HCT116 (cell line): ENCODE data around the gene GGA1. TPM values are rescaled to one million over a fixed set of nuclear protein-coding genes. Genes with fewer than 3 reads are reported as not detected.

Source experiments
- ATAC-seq: fragments of 200-7000 bp; cut with Tn5 transposase; 2 replicates; pipeline ENCODE4 v1.9.1; 2020; ENCODE audit warnings: mild to moderate bottlenecking, moderate library complexity
- BruUV-seq: library from RNA; stranded (reverse); fragments of 400-500 nt; replicated peaks from 2 replicates; lab custom pipeline; 2021; lab: Mats Ljungman, UMichigan
- CTCF ChIA-PET: fragments of 300-600 bp; sonication (Branson Sonifier 250); formaldehyde crosslinking; loops from one replicate; lab custom pipeline; 2021; ENCODE audit warnings: antibody characterized with exemption; lab: Charles Lee
- POLR2A ChIA-PET: fragments of 300-600, 350-600 bp; sonication (Branson Sonifier 250); formaldehyde crosslinking; loops from one replicate; lab custom pipeline; 2021; ENCODE audit warnings: antibody characterized with exemption; lab: Charles Lee
- RAD21 ChIA-PET, 2 experiments: fragments of 300-600 bp; sonication (Branson Sonifier 250); formaldehyde crosslinking; loops; one replicate each; lab custom pipeline; 2023; ENCODE audit warnings: low total read pairs in 2 of 2; ENCODE audit not compliant: uncharacterized antibody in 2 of 2, unreplicated experiment in 2 of 2, low non-redundant PET in 1 of 2; lab: Charles Lee
- DNase-seq: peaks from one replicate; pipeline ENCODE4 v3.0.0-alpha.2; 2010; ENCODE audit warnings: low read depth, low spot score
- H2AFZ ChIP-seq: fragments of 200-600 bp; shearing (Covaris generic), sonication (generic); 2 replicates; pipeline ENCODE4 v1.6.1; 2017; ENCODE audit warnings: low read depth, mixed run types, mixed read lengths, antibody characterized with exemption, low read length; ENCODE audit not compliant: poor library complexity, severe bottlenecking
- H3K27ac ChIP-seq: 2 replicates; pipeline ENCODE4 v1.5.1; 2012; ENCODE audit warnings: low read depth, low read length
- H3K27me3 ChIP-seq: fragments of 200-600 bp; sonication (generic); 2 replicates; pipeline ENCODE4 v1.6.1; 2016; ENCODE audit warnings: mixed run types, low read length, mixed read lengths; ENCODE audit not compliant: insufficient read depth
- H3K36me3 ChIP-seq, 2 experiments: fragments of 200-500 bp in 1 of 2; fragments of 200-600 bp in 1 of 2; sonication (Bioruptor generic) in 1 of 2; sonication (generic) in 1 of 2; 2 replicates each; pipeline versions ENCODE4 v1.5.1 to v1.6.1; 2014 to 2016; ENCODE audit warnings: low read length in 2 of 2, inconsistent platforms in 1 of 2, mixed read lengths in 1 of 2, mixed run types in 1 of 2; ENCODE audit not compliant: insufficient read depth in 2 of 2, control insufficient read depth in 1 of 2
- H3K4me1 ChIP-seq, 2 experiments: fragments of 200-600 bp in 1 of 2; sonication (generic) in 1 of 2; 2 replicates each; pipeline versions ENCODE4 v1.5.1 to v1.6.1; 2012 to 2017; ENCODE audit warnings: low read length in 2 of 2, inconsistent platforms in 1 of 2, mild to moderate bottlenecking in 1 of 2, mixed read lengths in 1 of 2, mixed run types in 1 of 2, moderate library complexity in 1 of 2; ENCODE audit not compliant: insufficient read depth in 2 of 2, control insufficient read depth in 1 of 2
- H3K4me2 ChIP-seq: fragments of 200-600 bp; sonication (generic); 2 replicates; pipeline ENCODE4 v1.6.1; 2017; ENCODE audit warnings: mixed run types, low read length, mixed read lengths
- H3K4me3 ChIP-seq, 2 experiments: fragments of 200-600 bp in 1 of 2; sonication (generic) in 1 of 2; replicated peaks in 1 of 2; 2 replicates each; pipeline ENCODE4 v1.5.1; 2011 to 2016; ENCODE audit warnings: low read length in 2 of 2, control low read depth in 1 of 2, low read depth in 1 of 2, mild to moderate bottlenecking in 1 of 2, mixed read lengths in 1 of 2, mixed run types in 1 of 2
- H3K79me2 ChIP-seq: fragments of 200-600 bp; sonication (generic); 2 replicates; pipeline ENCODE4 v1.6.1; 2017; ENCODE audit warnings: mild to moderate bottlenecking, mixed run types, low read length, moderate library complexity, mixed read lengths; ENCODE audit not compliant: insufficient read depth
- H3K9ac ChIP-seq: fragments of 200-600 bp; sonication (generic); 2 replicates; pipeline ENCODE4 v1.6.1; 2016; ENCODE audit warnings: low read length, mixed read lengths
- H3K9me2 ChIP-seq: fragments of 200-600 bp; sonication (generic), shearing (Covaris generic); 2 replicates; pipeline ENCODE4 v1.6.1; 2017; ENCODE audit warnings: mixed run types, mild to moderate bottlenecking, moderate library complexity; ENCODE audit not compliant: insufficient read depth
- H3K9me3 ChIP-seq, 2 experiments: fragments of 200-500 bp in 1 of 2; fragments of 200-600 bp in 1 of 2; sonication (Bioruptor generic) in 1 of 2; sonication (generic) in 1 of 2; 2 replicates each; pipeline ENCODE4 v1.6.1; 2014 to 2017; ENCODE audit warnings: low read length in 2 of 2, mixed read lengths in 2 of 2, inconsistent platforms in 1 of 2, low read depth in 1 of 2, mild to moderate bottlenecking in 1 of 2, mixed run types in 1 of 2, moderate library complexity in 1 of 2; ENCODE audit not compliant: control insufficient read depth in 1 of 2, insufficient read depth in 1 of 2
- H4K20me1 ChIP-seq: fragments of 200-600 bp; sonication (generic), shearing (Covaris generic); 2 replicates; pipeline ENCODE4 v1.6.1; 2017; ENCODE audit warnings: mixed run types, mild to moderate bottlenecking, moderate library complexity; ENCODE audit not compliant: insufficient read depth
- ATF3 ChIP-seq: IDR thresholded peaks from 2 replicates; pipeline ENCODE4 v1.6.1; 2012
- CBX3 ChIP-seq: IDR thresholded peaks from 2 replicates; pipeline ENCODE4 v1.6.1; 2012; ENCODE audit warnings: low read depth
- CEBPB ChIP-seq: IDR thresholded peaks from 2 replicates; pipeline ENCODE4 v1.6.1; 2012; ENCODE audit warnings: low read depth
- EGR1 ChIP-seq: IDR thresholded peaks from 2 replicates; pipeline ENCODE4 v1.6.1; 2012; ENCODE audit warnings: low read depth
- ELF1 ChIP-seq: IDR thresholded peaks from 2 replicates; pipeline ENCODE4 v1.6.1; 2012; ENCODE audit warnings: low read depth, borderline replicate concordance
- EZH2 ChIP-seq: fragments of 200-600 bp; sonication (generic); IDR thresholded peaks from 2 replicates; pipeline ENCODE4 v1.6.1; 2017; ENCODE audit warnings: antibody characterized with exemption, mixed run types
- FOSL1 ChIP-seq: IDR thresholded peaks from 2 replicates; pipeline ENCODE4 v1.6.1; 2012; ENCODE audit warnings: low read depth
- POLR2A ChIP-seq: IDR thresholded peaks from 2 replicates; pipeline ENCODE4 v1.7.0; 2011; ENCODE audit warnings: borderline replicate concordance; ENCODE audit not compliant: insufficient read depth, insufficient read length; ENCODE audit errors: extremely low read depth
- POLR2AphosphoS5 ChIP-seq: IDR thresholded peaks from 2 replicates; pipeline ENCODE4 v1.6.1; 2011; ENCODE audit warnings: mild to moderate bottlenecking, low read depth, low read length, moderate library complexity
- RAD21 ChIP-seq: IDR thresholded peaks from 2 replicates; pipeline ENCODE4 v1.6.1; 2012; ENCODE audit warnings: low read depth, mild to moderate bottlenecking
- SIN3A ChIP-seq: IDR thresholded peaks from 2 replicates; pipeline ENCODE4 v1.6.1; 2012; ENCODE audit warnings: low read depth
- SP1 ChIP-seq: IDR thresholded peaks from 2 replicates; pipeline ENCODE4 v1.6.1; 2012; ENCODE audit warnings: low read depth
- SRF ChIP-seq: IDR thresholded peaks from 2 replicates; pipeline ENCODE4 v1.6.1; 2012; ENCODE audit warnings: low read depth
- TCF7L2 ChIP-seq: IDR thresholded peaks from 2 replicates; pipeline ENCODE4 v1.7.0; 2011; ENCODE audit warnings: borderline replicate concordance, inconsistent platforms; ENCODE audit not compliant: insufficient read depth, insufficient read length; ENCODE audit errors: extremely low read depth
- ZBTB33 ChIP-seq: IDR thresholded peaks from 2 replicates; pipeline ENCODE4 v1.6.1; 2011; ENCODE audit warnings: mild to moderate bottlenecking, low read length, moderate library complexity; ENCODE audit not compliant: insufficient replicate concordance; ENCODE audit errors: extremely low read depth
- ZFX ChIP-seq: fragments of 450-650 bp; IDR thresholded peaks from 2 replicates; pipeline ENCODE4 v1.6.1; 2017
- ZNF274 ChIP-seq: fragments of 200-500 bp; sonication (Bioruptor generic); IDR thresholded peaks from 2 replicates; pipeline ENCODE4 v1.6.1; 2014; ENCODE audit warnings: mild to moderate bottlenecking, low read depth, low read length, inconsistent platforms
- intact Hi-C: fragments of 100-400 bp; cut with micrococcal nuclease; formaldehyde crosslinking; loops from 2 replicates; pipeline ENCODE4 v1.10.0; 2022
- total RNA-seq: library from RNA; stranded (reverse); gene quantifications from one replicate; pipeline ENCODE4 v1.2.1, GENCODE V29; 2021; ENCODE audit not compliant: unreplicated experiment
- TF ChIP-seq, protein P1 (sequence below): IDR thresholded peaks from 2 replicates; pipeline ENCODE4 v1.6.1; 2012

The GGA1 gene
- total RNA-seq, 1 experiment from 2014 or later = 89.8 TPM

DNA sequence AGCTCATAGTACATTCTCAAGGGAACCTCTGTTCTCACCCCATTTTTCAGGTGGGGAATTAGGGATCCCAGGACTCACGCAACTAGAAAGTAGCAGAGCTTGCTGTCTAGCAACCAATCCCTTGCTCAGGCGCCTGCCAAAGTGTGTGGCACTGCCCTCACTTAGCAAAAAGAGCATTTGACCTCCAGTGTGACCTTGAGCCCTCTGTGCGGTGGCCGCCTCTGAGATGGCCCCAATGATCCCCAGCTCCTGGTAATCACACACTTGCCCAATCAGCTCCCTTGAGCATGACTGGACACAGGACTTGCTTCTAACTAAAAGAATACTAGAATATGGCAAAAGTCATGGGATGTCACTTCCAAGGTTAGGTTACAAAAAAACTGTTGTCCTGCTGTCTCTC, 26.1 kb upstream of the GGA1 start:
- Histone ChIP-seq H3K4me1 (0 out of 4 replicates have a peak, but pooled peaks cover 0 to 4% of the 10 kb centered on the region in 2 experiments), H3K79me2 (no peaks in the 10 kb centered on the region), H4K20me1 (no peaks in the 10 kb centered on the region), H3K4me2 (no peak overlapping the region), H3K4me3 (no peak overlapping the region), H3K9me2 (no peaks in the 10 kb centered on the region), H3K9me3 (no peaks in the 10 kb centered on the region), H2AFZ (no peak overlapping the region), H3K27me3 (no peaks in the 10 kb centered on the region), H3K36me3 (no peaks in the 10 kb centered on the region), H3K27ac (no peak overlapping the region), H3K9ac (no peak overlapping the region)
- ChIA-PET CTCF (interaction anchor here (1.3 to 1.5 kb wide), 2 partner anchors 10 to 16 kb away, joined by 4 to 8 read pairs; no protein-coding TSS in a partner anchor), RAD21 (no interaction called here), POLR2A (interaction anchor here (0.8 kb wide), 1 partner anchor 9 kb away, joined by 3 read pairs; no protein-coding TSS in a partner anchor)
- TF ChIP-seq ZFX (no peak), CBX3 (no peak), ZNF274 (no peak), TCF7L2 (no peak), SIN3A (no peak), POLR2AphosphoS5 (no peak), FOSL1 (no peak), ATF3 (no peak), SP1 (no peak), EGR1 (no peak), CEBPB (no peak), RAD21 (no peak), POLR2A (no peak), ELF1 (no peak), EZH2 (no peak), SRF (no peak), ZBTB33 (no peak)
- TF ChIP-seq, protein P1, sequence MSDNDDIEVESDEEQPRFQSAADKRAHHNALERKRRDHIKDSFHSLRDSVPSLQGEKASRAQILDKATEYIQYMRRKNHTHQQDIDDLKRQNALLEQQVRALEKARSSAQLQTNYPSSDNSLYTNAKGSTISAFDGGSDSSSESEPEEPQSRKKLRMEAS = no peak
- no peak for ATAC-seq
- intact Hi-C loops = no loop called here
- no peak for DNase-seq
- BruUV-seq = no TSS peak
